GM12891 (cell line): ENCODE results near the gene TROAP.

Experiments
- POLR2A ChIP-seq: IDR thresholded peaks from 2 replicates; pipeline ENCODE4 v1.6.1; 2011; ENCODE audit warnings: low read depth, low read length, control low read depth
- POLR2AphosphoS5 ChIP-seq: IDR thresholded peaks from 2 replicates; pipeline ENCODE4 v1.6.1; 2011; ENCODE audit warnings: low read depth, low read length, control low read depth
- SPI1 ChIP-seq: IDR thresholded peaks from 2 replicates; pipeline ENCODE4 v1.6.1; 2011; ENCODE audit warnings: low read depth, low read length, control low read depth
- TAF1 ChIP-seq: IDR thresholded peaks from 2 replicates; pipeline ENCODE4 v1.6.1; 2011; ENCODE audit warnings: low read depth, low read length, control low read depth

DNA sequence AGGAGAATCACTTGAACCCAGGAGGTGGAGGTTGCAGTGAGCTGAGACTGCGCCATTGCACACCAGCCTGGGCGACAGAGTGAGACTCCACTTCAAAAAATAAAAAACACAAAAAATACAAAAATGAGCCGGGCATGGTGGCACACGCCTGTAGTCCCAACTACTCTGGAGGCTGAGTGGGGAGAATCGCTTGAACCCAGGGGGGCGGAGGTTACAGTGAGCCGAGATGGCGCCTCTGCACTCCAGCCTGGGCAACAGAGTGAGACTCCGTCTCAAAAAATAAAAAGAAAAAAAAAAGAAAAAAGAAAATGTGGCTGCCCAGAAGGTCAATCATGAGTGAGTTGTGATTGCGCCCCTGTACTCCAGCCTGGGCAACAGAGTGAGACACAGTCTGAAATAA, 32.9 kb downstream of the TROAP start:
- TF ChIP-seq POLR2A (no peak), SPI1 (no peak), TAF1 (no peak), POLR2AphosphoS5 (no peak)
